Measurements from ENCODE around the gene ARCN1.

- TF ChIP-seq KDM1A (IDR thresholded peaks at IDR 0.05) (no peak), PBX2 (CRISPR knock-in tag; IDR thresholded peaks at IDR 0.05; ENCODE audit: low read depth) (no peak), PBX2 (tag; conservative IDR thresholded peaks at IDR 0.05; ENCODE audit: low read depth) (no peak), NCOA2 (IDR thresholded peaks at IDR 0.05; ENCODE audit: partially characterized antibody in 2 of 2) (no peak), REST (IDR thresholded peaks at IDR 0.05; ENCODE audit: borderline replicate concordance) (no peak), REST (CRISPR knock-in tag; IDR thresholded peaks at IDR 0.05; ENCODE audit: low read depth) (no peak), CTCF (IDR thresholded peaks at IDR 0.05 in 2 of 3, conservative IDR thresholded peaks at IDR 0.05 in 1 of 3; ENCODE audit: insufficient read depth in 2 of 3, low read depth in 1 of 3, low read length in 3 of 3) (no peak), NFIC (IDR thresholded peaks at IDR 0.05) (no peak), EZH2 (IDR thresholded peaks at IDR 0.05; ENCODE audit: borderline replicate concordance, low read depth, low read length) (no peak), ZNF75A (CRISPR knock-in tag; IDR thresholded peaks at IDR 0.05) (no peak), GATAD2A (IDR thresholded peaks at IDR 0.05) (no peak), NR1H2 (CRISPR knock-in tag; IDR thresholded peaks at IDR 0.05) (no peak), SIN3A (IDR thresholded peaks at IDR 0.05; ENCODE audit: borderline replicate concordance in 2 of 2, control insufficient read depth in 1 of 2, low read depth in 2 of 2, low read length in 2 of 2) (no peak), NRF1 (conservative IDR thresholded peaks at IDR 0.05 in 1 of 2, IDR thresholded peaks at IDR 0.05 in 1 of 2) (no peak)
- TF ChIP-seq, protein P1, sequence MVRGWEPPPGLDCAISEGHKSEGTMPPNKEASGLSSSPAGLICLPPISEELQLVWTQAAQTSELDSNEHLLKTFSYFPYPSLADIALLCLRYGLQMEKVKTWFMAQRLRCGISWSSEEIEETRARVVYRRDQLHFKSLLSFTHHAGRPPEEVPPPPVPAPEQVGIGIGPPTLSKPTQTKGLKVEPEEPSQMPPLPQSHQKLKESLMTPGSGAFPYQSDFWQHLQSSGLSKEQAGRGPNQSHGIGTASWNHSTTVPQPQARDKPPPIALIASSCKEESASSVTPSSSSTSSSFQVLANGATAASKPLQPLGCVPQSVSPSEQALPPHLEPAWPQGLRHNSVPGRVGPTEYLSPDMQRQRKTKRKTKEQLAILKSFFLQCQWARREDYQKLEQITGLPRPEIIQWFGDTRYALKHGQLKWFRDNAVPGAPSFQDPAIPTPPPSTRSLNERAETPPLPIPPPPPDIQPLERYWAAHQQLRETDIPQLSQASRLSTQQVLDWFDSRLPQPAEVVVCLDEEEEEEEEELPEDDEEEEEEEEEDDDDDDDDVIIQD (CRISPR knock-in tag; IDR thresholded peaks at IDR 0.05), result no peak
- TF ChIP-seq, protein P2, sequence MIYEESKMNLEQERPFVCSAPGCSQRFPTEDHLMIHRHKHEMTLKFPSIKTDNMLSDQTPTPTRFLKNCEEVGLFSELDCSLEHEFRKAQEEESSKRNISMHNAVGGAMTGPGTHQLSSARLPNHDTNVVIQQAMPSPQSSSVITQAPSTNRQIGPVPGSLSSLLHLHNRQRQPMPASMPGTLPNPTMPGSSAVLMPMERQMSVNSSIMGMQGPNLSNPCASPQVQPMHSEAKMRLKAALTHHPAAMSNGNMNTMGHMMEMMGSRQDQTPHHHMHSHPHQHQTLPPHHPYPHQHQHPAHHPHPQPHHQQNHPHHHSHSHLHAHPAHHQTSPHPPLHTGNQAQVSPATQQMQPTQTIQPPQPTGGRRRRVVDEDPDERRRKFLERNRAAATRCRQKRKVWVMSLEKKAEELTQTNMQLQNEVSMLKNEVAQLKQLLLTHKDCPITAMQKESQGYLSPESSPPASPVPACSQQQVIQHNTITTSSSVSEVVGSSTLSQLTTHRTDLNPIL (CRISPR knock-in tag; IDR thresholded peaks at IDR 0.05), result no peak
Observed at GRCh38 chr11:118574636-118575035, 2.4 kb downstream of the ARCN1 start.

All from K562 (cell line).